Activated CD4-positive, alpha-beta T cell treated with anti-CD3 and anti-CD28 coated beads for 36 hours (primary cell): ENCODE data around the gene HIGD1C. TPM values are rescaled to one million over a fixed set of nuclear protein-coding genes. Genes with fewer than 3 reads are reported as not detected.

ENCODE experiments used
- ATAC-seq: fragments of 200-7000 bp; cut with Tn5 transposase; one replicate; pipeline ENCODE4 v1.10.0; 2021; ENCODE audit warnings: mild to moderate bottlenecking, moderate library complexity
- CTCF ChIA-PET: fragments of 350-600 bp; sonication (Branson Sonifier 250); formaldehyde crosslinking; loops from one replicate; lab custom pipeline; 2021; ENCODE audit warnings: antibody characterized with exemption; lab: Charles Lee
- POLR2A ChIA-PET: fragments of 350-600 bp; sonication (Branson Sonifier 250); formaldehyde crosslinking; loops from one replicate; lab custom pipeline; 2021; ENCODE audit warnings: antibody characterized with exemption, inconsistent platforms; lab: Charles Lee
- DNase-seq: peaks from one replicate; pipeline ENCODE4 v3.0.0-alpha.2; 2020
- H3K27ac Mint-ChIP-seq: one replicate; pipeline ENCODE4 v1.8.0; 2021; ENCODE audit warnings: mixed read lengths
- H3K27me3 Mint-ChIP-seq: one replicate; pipeline ENCODE4 v1.8.0; 2021; ENCODE audit warnings: mixed read lengths
- H3K36me3 Mint-ChIP-seq: one replicate; pipeline ENCODE4 v1.8.0; 2021; ENCODE audit warnings: low read depth, mixed read lengths
- H3K4me1 Mint-ChIP-seq: one replicate; pipeline ENCODE4 v1.8.0; 2021; ENCODE audit warnings: mixed read lengths
- H3K4me3 Mint-ChIP-seq: one replicate; pipeline ENCODE4 v1.8.0; 2021; ENCODE audit warnings: mild to moderate bottlenecking, moderate library complexity, mixed read lengths
- H3K9me3 Mint-ChIP-seq: one replicate; pipeline ENCODE4 v1.8.0; 2021; ENCODE audit warnings: low read depth, mixed read lengths
- intact Hi-C, 2 experiments: fragments of 100-400 bp; cut with DNase I in 1 of 2; cut with micrococcal nuclease in 1 of 2; formaldehyde crosslinking; loops; one replicate each; pipeline versions ENCODE4 v1.14.2 to v1.15.1; 2022 to 2024; cut with DNase I, micrococcal nuclease
- total RNA-seq, 2 experiments: library from RNA; stranded (reverse); gene quantifications; one replicate each; pipeline ENCODE4 v1.2.3, GENCODE V29; 2021

HIGD1C gene
- total RNA-seq, 2 experiments from 2014 or later = not detected

GRCh38 chr12:51018956-51019355 is 66.6 kb downstream of the HIGD1C start:
- Mint-ChIP-seq H3K9me3 (no peaks in the 10 kb centered on the region), H3K27me3 (no peaks in the 10 kb centered on the region), H3K4me1 (peaks cover 52% of the 10 kb centered on the region), H3K4me3 (no peak overlapping the region), H3K27ac (no peak overlapping the region), H3K36me3 (peaks cover 20% of the 10 kb centered on the region)
- intact Hi-C loops = no loop called here
- ChIA-PET CTCF (interaction anchor here (0.6 to 1.7 kb wide), 5 partner anchors 9 to 288 kb away, joined by 3 to 5 read pairs (median 3); no protein-coding TSS in a partner anchor), POLR2A (no interaction called here)
- ATAC-seq = no peak
- DNase-seq = no peak

- DNase-seq (no peak), ATAC-seq (no peak)
- Mint-ChIP-seq H3K9me3 (no peaks in the 10 kb centered on the region), H3K4me1 (peaks cover 61% of the 10 kb centered on the region), H3K27me3 (no peaks in the 10 kb centered on the region), H3K36me3 (peaks cover 22% of the 10 kb centered on the region), H3K4me3 (no peak overlapping the region), H3K27ac (no peak overlapping the region)
- intact Hi-C loops = loop anchor here in 1 of 2 experiments (10.0 kb wide), 2 partner anchors 515 to 795 kb away; partner anchors contain the start of gene DIP2B
- POLR2A ChIA-PET = no interaction called here
- CTCF ChIA-PET = interaction anchor here (0.6 to 1.7 kb wide), 6 partner anchors 10 to 408 kb away, joined by 3 to 5 read pairs (median 4); no protein-coding TSS in a partner anchor
These were observed 67.6 kb downstream of the HIGD1C start for GRCh38 chr12:51019927-51020326.

Other genes with a start within 250 kb of the HIGD1C start
- 10 to 100 TPM; 53.0 to 67.3 TPM for gene ATF1, start 188.4 kb upstream of the HIGD1C start, total RNA-seq
- gene TMPRSS12, start 109.6 kb upstream of the HIGD1C start, total RNA-seq = not detected
- 10 to 100 TPM; 31.0 to 32.9 TPM for gene SLC11A2, start 73.8 kb downstream of the HIGD1C start, total RNA-seq
- gene LETMD1, start 95.8 kb downstream of the HIGD1C start, total RNA-seq = 10 to 100 TPM; 69.6 to 79.6 TPM
- 10 to 100 TPM; 12.8 to 13.6 TPM for gene CSRNP2, start 131.1 kb downstream of the HIGD1C start, total RNA-seq
- 10 to 100 TPM; 39.5 to 47.3 TPM for gene TFCP2, start 220.6 kb downstream of the HIGD1C start, total RNA-seq